Kidney glomerular epithelial cell (primary cell): ENCODE data around the gene GPHA2.
A peak's percentile ranks its signal among the peaks of the same experiment; 100 is the strongest.
"Not testable (repeated sequence)": the region's sequence is repeated elsewhere in the genome, so short reads cannot be mapped to it uniquely, and the experiment has no call there.

Source experiments
- DNase-seq: peaks from one replicate; lab custom pipeline; 2025; lab: John Stamatoyannopoulos, UW

Gene GPHA2

GRCh38 chr11:64935359-64936081 is at the start of gene GPHA2:
GPHA2 (minus strand) TSS chr11:64935893; CDS start chr11:64935460, 433 bp downstream.
- no peak for DNase-seq

- DNase-seq = not testable (repeated sequence)
These were observed 47.6 kb upstream of the GPHA2 start for GRCh38 chr11:64983339-64983738.

GRCh38 chr11:64976651-64977050 is 41.0 kb upstream of the GPHA2 start:
- DNase-seq = no peak

- no peak for DNase-seq
These were observed 38.4 kb upstream of the GPHA2 start for GRCh38 chr11:64974124-64974523.

GRCh38 chr11:64971421-64972233 is 35.9 kb upstream of the GPHA2 start, which contains the start of gene MAJIN:
MAJIN (minus strand) TSS chr11:64972108; CDS start chr11:64959405, 12,703 bp downstream.
- peak; percentile 6 for DNase-seq

GRCh38 chr11:64970731-64971151 is 35.0 kb upstream of the GPHA2 start:
- DNase-seq = peak; percentile 2

GRCh38 chr11:64969209-64969608 is 33.5 kb upstream of the GPHA2 start:
- peak; percentile 13 for DNase-seq

GRCh38 chr11:64967375-64967774 is 31.7 kb upstream of the GPHA2 start:
- no peak for DNase-seq

GRCh38 chr11:64963072-64963631 is 27.5 kb upstream of the GPHA2 start:
- no peak for DNase-seq

GRCh38 chr11:64960719-64961118 is 25.0 kb upstream of the GPHA2 start:
- DNase-seq = no peak

GRCh38 chr11:64959498-64959897 is 23.8 kb upstream of the GPHA2 start:
- DNase-seq = no peak

GRCh38 chr11:64954201-64954600 is 18.5 kb upstream of the GPHA2 start:
- DNase-seq = no peak

- no peak for DNase-seq
These were observed 15.8 kb upstream of the GPHA2 start for GRCh38 chr11:64951529-64951928.

GRCh38 chr11:64947208-64947814 is 11.6 kb upstream of the GPHA2 start:
- DNase-seq = no peak

GRCh38 chr11:64936539-64936938 is 846 bp upstream of the GPHA2 start:
- no peak for DNase-seq

- DNase-seq = no peak
These were observed 873 bp downstream of the GPHA2 start for GRCh38 chr11:64934682-64935358.

GRCh38 chr11:64933935-64934681 is 1.6 kb downstream of the GPHA2 start:
- no peak for DNase-seq

- no peak for DNase-seq
These were observed 2.3 kb downstream of the GPHA2 start for GRCh38 chr11:64933213-64933934.

GRCh38 chr11:64932324-64932723 is 3.4 kb downstream of the GPHA2 start:
- no peak for DNase-seq

- DNase-seq = no peak
These were observed 4.4 kb downstream of the GPHA2 start for GRCh38 chr11:64931290-64931689.
